ENCODE data around the gene DOHH.
"Not testable (repeated sequence)": the region's sequence is repeated elsewhere in the genome, so short reads cannot be mapped to it uniquely, and the experiment has no call there.

Gene DOHH

DNA sequence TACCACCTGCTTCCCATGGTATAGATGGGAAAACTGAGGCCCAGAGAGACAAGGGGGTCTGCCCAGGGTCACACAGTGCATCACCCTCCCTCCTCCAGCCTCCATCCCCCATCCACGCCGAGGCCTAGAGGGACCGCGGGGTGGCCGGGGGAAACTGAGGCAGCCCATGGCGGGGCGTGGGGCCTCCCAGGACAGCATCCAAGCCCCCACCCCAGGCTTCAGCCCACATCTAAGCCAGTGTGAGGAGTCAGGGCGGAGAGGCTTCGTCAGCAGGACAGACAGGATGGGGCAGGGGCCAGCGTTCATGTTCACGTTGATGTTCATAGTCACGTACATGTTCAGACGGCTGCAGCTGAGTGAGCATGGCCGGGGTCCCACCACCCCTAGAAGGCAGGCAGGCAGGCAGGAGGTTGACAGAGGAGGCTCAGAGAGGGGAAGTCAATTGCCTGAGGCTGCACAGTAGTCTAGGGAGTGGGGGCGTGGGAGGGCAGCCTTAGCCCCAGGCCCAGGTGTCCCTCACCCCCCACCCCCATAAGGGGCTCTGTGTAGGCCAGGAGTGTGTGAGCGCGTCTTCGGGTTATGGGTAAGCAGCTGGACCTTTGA, 43.4 kb downstream of the DOHH start:
- DNase-seq: no peak

DNA sequence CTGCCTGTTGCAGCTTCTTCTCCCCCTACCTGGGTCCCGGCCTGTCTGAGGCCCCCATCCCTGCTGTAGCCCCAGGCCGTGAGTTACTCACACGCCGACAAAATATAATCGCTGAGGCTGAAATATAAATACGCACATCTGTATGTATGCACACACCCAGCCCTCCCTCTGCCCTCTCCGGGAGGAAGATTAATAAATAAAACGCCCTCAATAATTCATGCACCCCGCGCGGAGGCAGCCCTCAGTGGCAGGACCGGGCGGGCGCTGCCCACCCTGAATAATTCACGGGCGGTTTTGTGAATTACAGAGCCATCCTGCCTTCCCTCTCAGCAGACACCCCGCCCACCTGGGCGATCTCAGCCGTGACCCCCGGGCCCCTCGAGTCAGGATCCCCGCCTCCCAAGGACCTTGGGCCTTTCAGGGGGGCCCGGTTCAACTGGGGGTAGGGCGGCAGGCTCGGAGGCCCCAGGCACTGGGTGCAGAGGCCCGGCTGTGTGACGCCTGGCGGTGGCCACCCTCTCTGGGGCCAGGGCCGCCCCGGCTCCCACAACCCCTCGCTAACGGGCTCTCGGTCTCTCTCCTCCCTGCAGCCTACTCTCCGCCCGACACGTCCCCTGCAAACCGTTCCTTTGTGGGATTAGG, 44.4 kb downstream of the DOHH start:
- no peak for DNase-seq

DNA sequence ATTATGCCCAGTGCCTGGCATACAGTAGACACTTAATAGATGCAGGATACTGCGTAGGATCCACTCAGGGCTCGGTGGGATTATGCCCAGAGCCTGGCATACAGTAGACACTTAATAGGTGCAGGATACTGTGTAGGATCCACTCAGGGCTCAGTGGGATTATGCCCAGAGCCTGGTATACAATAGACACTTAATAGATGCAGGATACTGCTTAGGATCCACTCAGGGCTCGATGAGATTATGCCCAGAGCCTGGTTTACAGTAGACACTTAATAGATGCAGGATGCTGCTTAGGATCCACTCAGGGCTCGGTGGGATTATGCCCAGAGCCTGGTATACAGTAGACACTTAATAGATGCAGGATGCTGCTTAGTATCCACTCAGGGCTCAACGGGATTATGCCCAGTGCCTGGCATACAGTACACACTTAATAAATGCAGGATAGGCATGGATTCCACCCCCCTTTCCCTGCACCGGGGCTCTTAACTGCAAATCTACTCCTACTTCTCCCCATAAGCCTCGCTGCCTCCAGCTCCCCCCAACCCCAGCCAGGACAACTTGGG, 45.0 kb downstream of the DOHH start:
- DNase-seq: no peak

DNA sequence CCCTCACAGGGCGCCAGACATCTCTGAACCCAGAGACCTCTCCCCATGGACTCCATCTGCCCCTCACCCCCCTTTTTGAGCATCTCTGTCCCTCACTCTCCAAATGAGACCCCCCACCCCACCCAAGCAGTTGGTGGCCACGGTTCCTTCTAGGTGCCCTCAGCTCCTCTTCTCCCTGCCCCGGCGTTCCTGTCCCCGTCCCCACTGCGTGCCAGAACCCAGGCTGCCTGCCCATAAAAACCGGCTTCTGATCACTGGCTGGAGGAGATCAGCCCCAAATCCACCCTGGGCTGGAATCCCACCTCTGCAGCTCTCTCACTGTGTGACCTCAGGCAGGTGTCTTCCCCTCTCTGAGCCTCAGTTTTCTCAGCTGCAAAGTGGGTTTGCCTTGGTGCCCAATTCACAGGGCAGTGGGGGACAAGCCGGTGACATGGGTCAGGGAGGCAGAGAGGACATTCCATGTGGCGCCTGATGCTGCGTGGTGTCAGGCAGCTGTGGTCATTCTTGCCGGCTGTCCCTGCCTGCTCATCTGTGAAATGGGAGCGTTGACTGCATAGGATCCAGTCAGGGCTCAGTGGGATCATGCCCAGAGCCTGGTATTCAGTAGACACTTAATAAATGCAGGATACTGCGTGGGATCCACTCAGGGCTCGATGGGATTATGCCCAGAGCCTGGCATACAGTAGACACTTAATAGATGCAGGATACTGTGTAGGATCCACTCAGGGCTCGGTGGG, 45.6 kb downstream of the DOHH start:
- DNase-seq: no peak

DNA sequence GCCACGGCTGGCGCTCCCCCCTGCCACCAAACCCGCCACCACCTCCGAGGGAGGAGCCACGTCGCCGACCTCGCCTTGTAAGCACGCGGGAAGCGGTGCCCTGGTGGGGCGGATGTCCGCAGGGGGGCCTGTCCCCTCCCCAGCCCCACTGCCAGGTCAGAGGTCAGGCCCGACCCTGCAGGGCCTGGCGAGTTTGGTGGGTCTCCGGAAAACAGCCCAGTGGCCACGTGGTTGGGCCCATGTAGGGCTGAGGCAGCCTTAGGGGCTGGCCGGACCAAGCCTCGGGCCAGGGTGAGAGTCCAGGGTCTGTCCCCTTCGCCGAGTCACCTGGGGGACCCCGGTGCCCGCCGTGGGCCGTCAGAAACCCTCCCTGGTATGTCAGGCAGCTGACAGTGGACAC, 46.6 kb downstream of the DOHH start:
- DNase-seq: no peak

DNA sequence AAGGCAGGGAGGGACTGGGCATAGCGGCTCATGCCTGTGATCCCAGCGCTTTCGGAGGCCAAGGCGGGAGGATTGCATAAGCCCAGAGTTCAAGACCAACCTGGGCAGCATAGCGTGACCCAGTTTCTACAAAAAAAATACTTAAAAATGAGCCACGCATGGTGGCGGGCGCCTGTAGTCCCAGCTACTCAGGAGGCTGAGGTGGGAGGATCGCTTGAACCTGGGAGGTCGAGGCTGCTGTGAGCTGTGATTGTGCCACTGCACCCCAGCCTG, 47.6 kb downstream of the DOHH start:
- not testable (repeated sequence) for DNase-seq

DNA sequence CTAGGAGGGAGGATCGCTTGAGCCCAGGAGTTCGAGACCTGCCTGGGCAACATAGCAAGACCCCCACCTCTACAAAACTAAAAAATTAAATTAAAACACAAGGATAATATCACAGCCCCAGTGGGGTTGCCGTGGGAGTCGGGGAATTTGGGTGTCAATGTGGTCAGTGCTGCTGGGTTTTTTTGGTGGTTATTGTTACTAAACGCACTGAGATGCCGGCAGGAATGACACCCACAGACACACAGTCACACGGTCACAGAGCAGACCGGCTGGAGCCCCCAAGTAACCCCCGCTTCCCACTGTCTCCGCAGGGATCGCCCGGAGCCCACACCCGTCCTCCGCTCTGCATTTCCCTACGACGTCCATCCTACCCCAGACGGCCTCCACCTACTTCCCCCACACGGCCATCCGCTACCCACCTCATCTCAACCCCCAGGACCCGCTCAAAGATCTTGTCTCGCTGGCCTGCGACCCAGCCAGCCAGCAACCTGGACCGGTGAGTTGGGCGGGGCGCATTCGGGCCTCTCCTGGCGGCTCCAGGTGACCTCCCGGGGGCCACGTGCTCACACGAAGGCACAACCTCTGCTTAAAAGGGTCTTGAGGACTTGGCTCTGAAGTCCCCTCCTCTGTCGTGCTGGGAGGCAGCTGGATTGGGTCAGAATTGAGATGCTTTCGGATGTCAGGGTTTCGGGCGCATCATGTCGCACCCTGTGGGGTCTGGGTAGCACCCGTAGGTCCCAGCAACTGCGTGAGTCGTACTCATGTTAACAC, 48.1 kb downstream of the DOHH start:
- no peak for DNase-seq

DNA sequence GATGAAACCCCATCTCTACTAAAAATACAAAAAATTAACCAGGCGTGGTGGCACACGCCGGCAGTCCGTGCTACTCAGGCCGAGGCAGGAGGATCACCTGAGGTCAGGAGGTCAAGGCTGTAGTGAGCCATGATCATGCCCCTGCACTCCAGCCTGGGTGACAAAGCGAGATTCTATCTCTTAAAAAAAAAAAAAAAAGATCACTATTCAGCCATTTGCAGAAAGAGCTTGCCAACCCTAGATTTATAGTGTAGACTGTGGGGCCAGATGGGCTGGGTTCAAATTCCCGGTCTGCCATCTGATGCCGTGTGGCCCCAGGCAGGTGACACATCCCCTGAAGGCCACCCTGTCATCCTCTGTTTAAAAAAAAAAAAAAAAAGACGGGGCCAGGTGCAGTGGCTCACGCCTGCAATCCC, 49.0 kb downstream of the DOHH start:
- no peak for DNase-seq

DNA sequence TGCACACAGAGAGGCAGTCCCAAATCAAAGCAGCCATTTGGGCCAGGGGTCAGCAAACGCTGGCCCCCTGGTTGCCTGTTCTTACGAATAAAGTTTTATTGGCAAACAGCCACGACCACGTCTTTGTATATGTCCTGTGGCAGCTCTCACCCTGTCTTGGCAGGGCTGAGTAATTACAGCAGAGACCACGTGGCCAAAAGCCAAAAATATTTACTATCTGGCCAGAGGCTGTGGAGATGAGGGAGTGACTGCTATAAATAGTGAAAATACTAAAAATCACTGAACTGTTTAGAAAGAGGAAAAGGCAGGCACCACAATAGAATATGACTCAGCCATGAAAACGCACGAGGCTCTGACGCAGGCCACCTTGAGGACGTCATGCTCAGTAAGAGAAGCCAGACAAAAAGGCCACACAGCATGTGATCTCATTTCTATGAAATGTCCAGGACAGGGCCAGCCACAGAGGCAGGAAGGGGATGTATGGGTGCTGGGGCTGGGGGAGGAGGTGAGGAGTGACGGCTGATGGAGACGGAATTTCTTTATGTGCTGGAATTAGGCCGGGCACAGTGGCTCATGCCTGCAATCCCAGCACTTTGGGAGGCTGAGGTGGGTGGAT, 49.6 kb downstream of the DOHH start:
- DNase-seq: no peak

DNA sequence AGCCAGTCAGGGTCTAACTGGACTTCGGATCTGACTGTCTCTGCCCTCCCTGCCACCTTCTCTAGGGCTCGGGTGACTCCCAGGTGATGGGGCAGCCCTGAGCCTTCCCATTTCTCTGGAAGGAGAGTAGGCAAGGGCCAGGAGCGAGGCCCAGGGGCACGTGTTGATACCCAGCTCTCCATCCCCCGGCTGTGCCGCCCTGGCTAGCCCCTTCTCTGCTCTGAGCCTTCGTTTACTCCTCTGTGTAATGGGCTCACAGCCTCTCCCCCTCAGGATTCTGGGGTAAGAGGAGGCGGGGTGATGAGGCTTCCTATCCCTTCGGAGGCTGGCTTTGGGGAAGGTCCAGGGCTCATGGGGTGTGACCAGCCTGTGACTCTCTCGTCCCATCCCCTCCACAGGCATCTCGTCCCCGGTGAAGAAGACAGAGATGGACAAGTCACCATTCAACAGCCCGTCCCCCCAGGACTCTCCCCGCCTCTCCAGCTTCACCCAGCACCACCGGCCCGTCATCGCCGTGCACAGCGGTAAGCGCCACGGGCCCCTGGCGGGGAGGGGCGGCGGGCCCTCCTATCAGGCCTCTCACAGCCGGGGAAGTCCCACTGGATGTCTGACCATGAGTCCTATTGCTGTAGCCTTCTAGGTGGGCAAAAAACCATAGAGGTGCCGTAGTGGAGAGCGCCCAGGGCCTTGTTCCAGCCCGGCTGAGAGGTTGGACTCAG, 51.7 kb downstream of the DOHH start:
- DNase-seq: no peak

DNA sequence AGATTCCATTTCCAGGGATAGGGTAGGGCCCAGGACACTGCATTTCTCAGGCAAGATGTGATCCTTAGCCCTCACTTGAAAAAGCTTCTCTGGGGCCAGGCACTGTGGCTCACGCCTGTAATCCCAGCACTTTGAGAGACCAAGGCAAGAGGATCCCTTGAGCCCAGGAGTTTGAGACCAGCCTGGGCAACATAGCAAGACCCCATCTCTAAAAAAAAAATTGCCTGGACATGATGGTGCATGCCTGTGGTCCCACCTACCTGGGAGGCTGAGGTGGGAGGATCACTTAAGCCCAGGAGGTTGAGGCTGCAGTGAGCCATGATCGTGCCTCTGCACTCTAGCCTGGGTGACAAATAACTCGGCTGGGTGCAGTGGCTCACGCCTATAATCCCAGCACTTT, 53.8 kb downstream of the DOHH start:
- not testable (repeated sequence) for DNase-seq

DNA sequence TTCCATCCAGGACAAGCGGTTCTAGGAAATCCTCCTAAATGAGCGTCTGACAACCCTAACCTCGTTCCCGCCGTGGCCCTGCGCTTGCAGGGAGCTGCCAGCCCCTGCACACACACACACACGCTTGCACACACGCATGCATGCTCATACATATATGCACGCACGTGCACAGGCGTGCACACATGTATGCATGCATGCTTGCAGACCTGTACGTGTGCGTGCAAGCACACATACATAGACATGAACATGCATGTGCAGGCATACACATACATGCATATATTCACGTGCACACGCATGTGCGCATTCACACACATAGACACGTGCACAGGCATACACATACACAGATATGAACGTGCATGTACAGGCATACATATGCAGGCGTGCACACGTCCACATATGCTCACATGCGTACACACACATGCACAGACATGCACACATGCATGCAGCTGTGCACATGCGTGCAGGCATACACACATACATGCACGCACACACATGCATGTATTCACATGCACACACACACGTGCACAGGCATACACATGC, 55.7 kb downstream of the DOHH start:
- DNase-seq: no peak

DNA sequence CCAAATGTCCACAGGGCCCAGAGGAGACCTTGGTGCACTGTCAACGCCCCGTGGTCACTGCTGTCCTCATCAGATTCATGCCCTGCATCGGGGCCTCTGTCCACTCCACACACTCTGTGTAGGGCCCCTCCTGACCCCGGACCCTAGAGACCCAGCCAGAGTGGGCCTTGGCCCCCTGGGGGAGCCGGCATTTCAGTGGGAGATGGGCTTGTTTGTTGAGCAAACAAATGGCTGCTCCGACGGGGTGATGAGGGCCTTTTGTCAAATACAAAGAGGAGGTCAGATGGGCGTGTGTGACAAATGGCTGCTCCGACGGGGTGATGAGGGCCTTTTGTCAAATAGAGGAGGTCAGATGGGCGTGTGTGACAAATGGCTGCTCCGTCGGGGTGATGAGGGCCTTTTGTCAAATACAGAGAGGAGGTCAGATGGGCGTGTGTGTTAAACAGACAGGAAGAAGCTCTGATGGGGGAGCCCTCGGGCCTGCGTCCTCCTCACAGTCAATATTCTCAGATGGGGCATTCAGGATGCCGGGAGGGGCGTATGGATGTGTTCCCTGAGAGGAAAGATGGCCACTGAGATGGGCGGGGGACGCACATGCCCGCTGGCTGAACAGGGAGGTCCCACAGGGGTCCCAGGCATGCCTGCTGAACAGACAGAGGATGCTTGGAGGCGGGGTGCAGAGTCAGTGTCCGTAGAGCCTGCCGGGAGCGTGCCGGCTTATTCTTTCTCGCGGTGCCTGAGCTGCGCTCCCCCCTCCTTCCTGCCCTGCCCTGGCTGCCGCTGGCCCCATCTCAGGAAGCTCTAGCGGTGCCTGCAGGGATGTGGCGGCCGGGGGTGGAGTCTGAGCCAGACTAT, 56.4 kb downstream of the DOHH start:
- DNase-seq: no peak

DNA sequence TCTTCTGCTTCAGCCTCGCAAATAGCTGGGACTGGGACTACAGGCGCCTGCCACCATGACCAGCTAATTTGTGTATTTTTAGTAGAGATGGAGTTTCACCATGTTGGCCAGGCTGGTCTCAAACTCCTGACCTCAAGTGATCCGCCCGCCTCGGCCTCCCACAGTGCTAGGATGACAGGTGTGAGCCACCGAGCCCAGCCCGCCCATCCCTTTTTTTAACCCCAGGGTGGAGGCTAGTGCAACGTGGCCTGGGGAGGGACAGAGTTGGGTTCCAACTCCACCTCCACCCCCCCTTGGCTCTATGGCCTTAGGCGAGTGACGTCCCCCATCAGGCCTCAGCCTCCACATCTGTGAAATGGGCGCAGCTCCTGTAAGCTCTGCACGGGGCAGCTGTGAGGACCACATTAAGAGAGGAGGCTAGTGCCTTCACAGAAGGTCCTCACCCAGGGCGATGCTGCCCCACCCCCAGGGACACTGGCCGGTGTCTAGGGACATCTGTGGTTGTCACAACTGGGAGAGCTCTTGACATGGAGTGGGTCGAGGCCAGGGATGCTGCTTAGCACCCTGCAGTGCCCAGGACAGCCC, 57.9 kb downstream of the DOHH start:
- DNase-seq: no peak

DNA sequence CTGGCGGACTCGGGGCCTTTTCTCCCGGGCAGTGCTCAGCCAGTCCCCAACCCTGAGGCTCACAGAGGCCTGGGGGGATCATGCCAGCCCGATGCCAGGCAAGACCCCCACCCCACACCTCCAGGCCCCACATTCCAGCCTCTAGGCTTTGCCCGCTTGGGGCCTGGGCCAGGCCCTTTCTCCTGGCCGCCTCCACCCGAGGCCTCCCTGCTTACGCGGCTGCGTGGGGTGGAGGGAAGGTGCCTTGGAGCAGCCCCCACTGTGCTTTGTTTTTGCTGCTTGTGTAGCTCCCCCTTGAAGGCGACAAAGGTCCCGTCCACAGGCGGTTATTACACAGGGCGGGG, 58.5 kb downstream of the DOHH start:
- no peak for DNase-seq

DNA sequence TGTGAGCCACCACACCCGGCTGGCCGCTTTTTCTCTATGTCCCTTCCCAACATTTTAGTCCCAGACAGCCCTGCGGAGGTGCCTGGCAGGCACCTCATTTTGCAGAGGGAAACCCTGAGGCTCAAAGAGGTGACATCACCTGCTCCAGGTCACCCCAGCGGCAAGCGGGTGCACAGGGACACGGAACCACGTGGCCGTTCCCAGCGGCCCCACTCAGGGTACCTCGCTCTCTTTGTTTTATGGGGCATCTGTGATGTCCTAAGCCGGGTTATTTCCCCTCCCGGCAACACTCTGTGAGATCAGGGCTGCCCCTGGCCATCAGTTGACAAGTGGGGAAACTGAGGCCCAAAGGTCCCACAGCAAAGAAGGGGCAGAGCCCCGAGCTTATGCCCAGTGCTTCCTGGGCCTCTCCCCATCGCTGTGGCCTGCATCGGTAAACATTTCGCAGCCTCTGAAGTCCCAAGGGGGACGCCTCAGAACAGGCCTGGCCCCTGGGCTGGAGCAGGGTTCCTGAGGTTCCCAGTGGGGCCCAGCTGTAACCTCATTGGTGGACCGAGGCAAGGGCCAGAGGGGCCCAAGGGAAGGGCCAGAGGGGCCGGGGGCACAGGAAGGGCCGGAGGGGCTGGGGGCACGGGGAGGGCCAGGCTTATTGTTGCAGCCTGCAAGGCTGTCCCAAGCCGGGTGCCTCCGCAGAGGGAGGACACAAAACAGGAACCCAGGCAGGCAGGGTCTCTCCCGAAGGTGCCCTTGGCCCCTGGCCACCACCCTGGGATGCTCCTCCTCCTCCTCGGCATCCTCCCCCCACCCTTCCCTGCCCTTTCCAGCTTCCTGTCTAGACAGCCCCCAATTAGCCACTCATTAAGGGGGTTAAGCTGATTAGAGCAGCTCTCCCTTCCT, 59.1 kb downstream of the DOHH start:
- no peak for DNase-seq

All from activated T-cell treated with anti-CD3 and anti-CD28 coated beads, Interleukin-2, amount 50 U/mL, for 1 hour (primary cell).